Measurements from ENCODE around the gene CCDC194.

DNA sequence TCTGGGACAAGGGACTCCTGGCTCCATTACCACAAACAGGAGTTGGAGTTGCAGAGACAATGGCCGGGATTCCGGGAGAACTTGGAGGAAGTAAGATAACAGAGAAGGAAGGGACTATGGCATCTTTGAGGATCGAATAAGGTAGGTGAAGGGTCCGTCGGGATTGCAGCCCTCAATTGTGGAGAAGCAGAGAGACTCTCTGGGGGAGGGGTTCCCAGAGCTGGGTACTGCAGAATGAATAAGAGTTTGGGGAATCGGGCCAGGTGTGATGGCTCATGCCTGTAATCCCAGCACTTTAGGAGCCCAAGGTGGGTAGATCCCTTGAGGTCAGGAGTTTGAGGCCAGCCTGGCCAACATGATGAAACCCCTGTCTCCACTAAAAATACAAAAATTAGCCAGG is 7.6 kb upstream of the CCDC194 start:
- TF ChIP-seq, protein P1, sequence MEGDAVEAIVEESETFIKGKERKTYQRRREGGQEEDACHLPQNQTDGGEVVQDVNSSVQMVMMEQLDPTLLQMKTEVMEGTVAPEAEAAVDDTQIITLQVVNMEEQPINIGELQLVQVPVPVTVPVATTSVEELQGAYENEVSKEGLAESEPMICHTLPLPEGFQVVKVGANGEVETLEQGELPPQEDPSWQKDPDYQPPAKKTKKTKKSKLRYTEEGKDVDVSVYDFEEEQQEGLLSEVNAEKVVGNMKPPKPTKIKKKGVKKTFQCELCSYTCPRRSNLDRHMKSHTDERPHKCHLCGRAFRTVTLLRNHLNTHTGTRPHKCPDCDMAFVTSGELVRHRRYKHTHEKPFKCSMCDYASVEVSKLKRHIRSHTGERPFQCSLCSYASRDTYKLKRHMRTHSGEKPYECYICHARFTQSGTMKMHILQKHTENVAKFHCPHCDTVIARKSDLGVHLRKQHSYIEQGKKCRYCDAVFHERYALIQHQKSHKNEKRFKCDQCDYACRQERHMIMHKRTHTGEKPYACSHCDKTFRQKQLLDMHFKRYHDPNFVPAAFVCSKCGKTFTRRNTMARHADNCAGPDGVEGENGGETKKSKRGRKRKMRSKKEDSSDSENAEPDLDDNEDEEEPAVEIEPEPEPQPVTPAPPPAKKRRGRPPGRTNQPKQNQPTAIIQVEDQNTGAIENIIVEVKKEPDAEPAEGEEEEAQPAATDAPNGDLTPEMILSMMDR (IDR thresholded peaks at IDR 0.05): no peak
- TF ChIP-seq POLR2A (IDR thresholded peaks at IDR 0.05): no peak

All from lower leg skin (tissue), 3 donors.